NT2/D1 (cell line): ENCODE measurements around the gene HEBP1.

Experiments
- DNase-seq: peaks from one replicate; pipeline ENCODE4 v3.0.0-alpha.2; 2011; ENCODE audit warnings: low read depth, low spot score
- H3K27me3 ChIP-seq: 2 replicates; pipeline ENCODE4 v1.6.0; 2011; ENCODE audit warnings: mild to moderate bottlenecking; ENCODE audit not compliant: insufficient read length, insufficient read depth
- H3K36me3 ChIP-seq: 2 replicates; pipeline ENCODE4 v1.6.1; 2011; ENCODE audit warnings: mild to moderate bottlenecking, low read length, mixed read lengths; ENCODE audit not compliant: insufficient read depth, insufficient read length
- H3K4me1 ChIP-seq: 2 replicates; pipeline ENCODE4 v1.5.1; 2011; ENCODE audit not compliant: insufficient read depth, insufficient read length
- H3K4me3 ChIP-seq: 2 replicates; pipeline ENCODE4 v1.5.1; 2011; ENCODE audit warnings: low read depth; ENCODE audit not compliant: insufficient read length
- H3K9ac ChIP-seq: 2 replicates; pipeline ENCODE4 v1.6.0; 2011; ENCODE audit warnings: low read depth; ENCODE audit not compliant: insufficient read length
- H3K9me3 ChIP-seq: 2 replicates; pipeline ENCODE4 v1.5.1; 2011; ENCODE audit warnings: mild to moderate bottlenecking, low read length; ENCODE audit not compliant: insufficient read depth
- SUZ12 ChIP-seq: IDR thresholded peaks from 2 replicates; pipeline ENCODE4 v1.6.1; 2011; ENCODE audit not compliant: insufficient read length, insufficient read depth; ENCODE audit errors: extremely low read depth
- YY1 ChIP-seq: IDR thresholded peaks from 2 replicates; pipeline ENCODE4 v1.6.1; 2011; ENCODE audit not compliant: insufficient read length, insufficient read depth
- ZNF274 ChIP-seq: IDR thresholded peaks from 2 replicates; pipeline ENCODE4 v1.6.1; 2011; ENCODE audit warnings: mild to moderate bottlenecking, low read depth, low read length

Gene HEBP1

DNA sequence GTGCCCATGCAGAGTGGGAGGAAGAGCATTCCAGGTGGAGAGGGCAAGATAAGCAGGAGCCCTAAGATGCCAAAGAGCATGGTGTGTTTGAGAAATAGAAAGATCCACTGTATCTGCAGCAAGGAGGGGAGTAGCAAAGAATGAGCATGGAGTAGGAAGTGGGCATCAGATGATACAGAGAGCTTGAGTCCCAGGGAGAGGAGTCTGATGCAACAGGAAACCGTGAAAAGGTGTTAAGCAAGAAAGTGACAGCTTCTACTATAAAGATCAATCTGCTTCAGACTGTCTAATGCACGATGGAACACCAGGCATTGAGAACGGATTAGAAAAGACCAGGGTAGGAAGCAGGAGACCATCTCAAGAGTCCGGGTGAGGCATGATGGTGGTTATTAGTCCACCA lies 35.8 kb downstream of the HEBP1 start:
- TF ChIP-seq ZNF274, result no peak
- TF ChIP-seq YY1, result no peak
- TF ChIP-seq SUZ12, result no peak
- Histone ChIP-seq H3K9ac (no peak overlapping the region), H3K27me3 (no peaks in the 10 kb centered on the region), H3K36me3 (peaks cover 5% of the 10 kb centered on the region), H3K9me3 (no peaks in the 10 kb centered on the region), H3K4me1 (no peaks in the 10 kb centered on the region), H3K4me3 (no peak overlapping the region)
- no peak for DNase-seq

DNA sequence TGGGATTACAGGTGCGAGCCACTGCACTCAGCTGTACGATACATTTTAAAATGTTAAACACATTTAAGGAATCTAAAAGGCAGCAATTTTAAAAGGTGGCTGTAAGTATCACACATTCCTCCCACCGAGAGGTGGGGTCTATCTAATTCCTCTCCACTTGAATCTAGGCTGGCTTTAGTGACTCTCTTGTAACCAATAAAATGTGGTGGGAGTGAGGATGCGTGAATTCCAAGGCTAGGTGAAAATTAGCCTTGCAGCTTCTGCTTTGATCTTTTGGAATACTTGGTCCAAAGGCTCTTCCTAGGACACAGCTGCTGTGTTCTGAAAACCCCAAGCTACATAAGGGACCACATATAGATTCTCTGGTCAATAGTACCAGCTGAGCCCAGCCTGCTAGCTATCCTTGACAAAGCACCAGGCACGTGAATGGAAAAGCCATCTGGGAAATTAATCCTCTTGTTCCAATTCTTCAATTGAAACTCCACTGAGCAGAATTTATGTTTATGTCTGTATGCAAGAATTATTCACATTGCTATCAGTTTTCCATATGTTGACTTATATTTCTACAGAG lies 39.3 kb downstream of the HEBP1 start:
- Histone ChIP-seq H3K9me3 (no peaks in the 10 kb centered on the region), H3K4me3 (no peak overlapping the region), H3K36me3 (no peaks in the 10 kb centered on the region), H3K9ac (no peak overlapping the region), H3K4me1 (no peaks in the 10 kb centered on the region), H3K27me3 (no peaks in the 10 kb centered on the region)
- DNase-seq, result no peak
- TF ChIP-seq ZNF274 (no peak), YY1 (no peak)

DNA sequence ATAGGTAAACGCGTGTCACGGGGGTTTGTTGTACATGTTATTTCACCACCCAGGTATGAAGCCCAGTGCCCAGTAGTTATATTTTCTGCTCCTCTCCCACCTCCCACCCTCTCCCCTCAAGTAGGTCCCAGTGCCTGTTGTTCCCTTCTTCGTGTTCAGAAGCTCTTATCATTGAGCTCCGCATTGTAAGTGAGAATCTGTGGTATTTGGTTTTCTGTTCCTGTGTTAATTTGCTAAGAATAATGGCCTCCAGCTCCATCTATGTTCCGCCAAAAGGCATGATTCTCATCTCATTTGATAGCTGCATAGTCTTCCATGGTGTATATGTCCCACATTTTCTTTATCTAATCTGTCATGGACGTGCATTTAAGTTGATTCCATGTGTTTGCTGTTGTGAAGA lies 41.2 kb downstream of the HEBP1 start:
- H3K9ac ChIP-seq, result no peak overlapping the region
- no peaks in the 10 kb centered on the region for H3K36me3 ChIP-seq
- DNase-seq, result no peak
- no peaks in the 10 kb centered on the region for H3K9me3 ChIP-seq
- H3K27me3 ChIP-seq, result no peaks in the 10 kb centered on the region
- no peaks in the 10 kb centered on the region for H3K4me1 ChIP-seq
- no peak overlapping the region for H3K4me3 ChIP-seq
- TF ChIP-seq YY1, result no peak
- no peak for TF ChIP-seq ZNF274
- TF ChIP-seq SUZ12, result no peak

DNA sequence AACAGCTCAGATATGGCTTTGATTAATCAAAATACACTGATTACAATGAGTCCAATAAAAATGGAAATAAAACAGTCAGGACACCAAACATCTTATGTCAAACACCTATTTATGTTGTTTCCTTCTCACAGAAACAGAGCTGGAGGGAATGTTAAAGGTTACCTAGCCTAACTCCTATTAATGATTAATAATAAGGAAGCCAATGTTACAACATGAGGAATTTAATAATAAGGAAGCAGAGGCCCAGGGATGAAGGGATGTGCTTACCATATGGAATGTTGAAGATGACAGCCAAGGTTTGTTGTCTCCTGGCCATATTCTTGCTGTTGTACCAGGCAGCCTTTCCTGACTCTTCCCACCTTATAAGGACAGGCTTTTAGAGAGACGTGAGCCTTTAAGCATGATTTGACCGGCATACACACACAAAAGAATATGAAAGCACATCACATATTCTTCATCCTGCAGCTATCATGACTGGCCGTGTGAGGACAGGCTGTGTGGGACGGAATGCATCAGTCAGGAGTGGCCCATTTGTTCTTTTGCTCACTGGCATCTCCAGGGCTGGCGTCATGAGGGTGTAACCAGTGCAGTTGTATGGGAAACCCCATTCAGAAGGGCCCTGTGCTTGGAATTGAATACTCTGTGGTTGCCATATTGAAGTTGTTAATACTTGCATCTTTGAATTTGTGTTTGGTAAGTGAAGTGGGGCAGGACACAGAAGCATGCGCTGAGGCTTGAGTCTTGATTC lies 45.0 kb downstream of the HEBP1 start:
- TF ChIP-seq YY1 (no peak), ZNF274 (no peak)
- H3K9ac ChIP-seq, result no peak overlapping the region
- DNase-seq, result no peak
- H3K4me3 ChIP-seq, result no peak overlapping the region
- H3K36me3 ChIP-seq, result no peaks in the 10 kb centered on the region
- no peaks in the 10 kb centered on the region for H3K27me3 ChIP-seq
- H3K9me3 ChIP-seq, result no peaks in the 10 kb centered on the region
- H3K4me1 ChIP-seq, result no peaks in the 10 kb centered on the region

DNA sequence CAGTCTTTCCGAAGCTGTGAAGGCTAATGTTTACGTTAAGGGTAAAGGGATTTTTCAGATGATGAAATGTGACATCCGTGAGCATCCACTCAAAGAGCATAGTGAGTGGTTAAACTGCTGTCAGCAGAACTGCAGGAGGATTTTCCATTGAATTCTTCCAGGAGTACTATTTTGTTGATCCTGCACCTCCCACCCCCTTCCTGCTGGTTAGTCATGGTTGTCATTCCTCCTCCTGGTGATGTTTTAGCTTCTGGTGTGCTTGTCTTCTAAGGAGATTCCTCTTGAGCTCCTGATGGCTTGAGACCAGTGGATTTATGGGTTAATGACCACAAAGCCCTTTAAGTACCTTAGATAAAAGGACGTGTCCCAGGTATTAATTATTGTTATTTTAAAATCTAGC lies 45.7 kb downstream of the HEBP1 start:
- Histone ChIP-seq H3K27me3 (no peaks in the 10 kb centered on the region), H3K9me3 (no peaks in the 10 kb centered on the region), H3K4me1 (no peaks in the 10 kb centered on the region), H3K9ac (no peak overlapping the region), H3K4me3 (no peak overlapping the region), H3K36me3 (no peaks in the 10 kb centered on the region)
- TF ChIP-seq YY1 (no peak), SUZ12 (no peak), ZNF274 (no peak)
- DNase-seq, result no peak

DNA sequence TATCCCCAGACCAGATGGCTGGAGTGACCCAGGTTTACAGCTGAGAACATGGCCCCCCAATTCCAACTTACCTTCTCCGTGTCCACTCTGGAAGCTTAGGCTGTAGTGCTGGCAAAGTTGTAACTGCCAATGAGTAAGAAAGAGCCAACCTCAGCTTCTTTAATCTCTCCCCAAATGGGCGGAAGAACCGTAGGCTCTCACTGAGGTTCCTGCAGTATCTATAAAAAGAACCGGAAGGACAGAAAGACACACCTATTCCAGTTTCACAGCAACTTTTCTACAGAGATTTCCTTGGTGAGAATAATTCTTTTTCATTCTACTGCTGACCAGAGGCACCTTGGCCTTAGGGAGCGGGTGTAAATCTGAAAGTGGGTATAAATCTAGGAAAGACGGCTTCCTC lies 48.0 kb downstream of the HEBP1 start, which contains the start of gene GPRC5D:
Gene GPRC5D (minus strand): TSS at position 135 of the 400 bp plus-strand sequence. CDS start 1,786 bp downstream, outside the sequence.
- H3K9ac ChIP-seq, result no peak within 1 kb of the TSS
- no peaks in the 10 kb centered on the region for H3K36me3 ChIP-seq
- H3K4me3 ChIP-seq, result no peak within 1 kb of the TSS
- H3K9me3 ChIP-seq, result no peaks in the 10 kb centered on the region
- H3K27me3 ChIP-seq, result no peaks in the 10 kb centered on the region
- no peaks in the 10 kb centered on the region for H3K4me1 ChIP-seq
- TF ChIP-seq SUZ12 (no peak), YY1 (no peak), ZNF274 (no peak)
- DNase-seq, result no peak

DNA sequence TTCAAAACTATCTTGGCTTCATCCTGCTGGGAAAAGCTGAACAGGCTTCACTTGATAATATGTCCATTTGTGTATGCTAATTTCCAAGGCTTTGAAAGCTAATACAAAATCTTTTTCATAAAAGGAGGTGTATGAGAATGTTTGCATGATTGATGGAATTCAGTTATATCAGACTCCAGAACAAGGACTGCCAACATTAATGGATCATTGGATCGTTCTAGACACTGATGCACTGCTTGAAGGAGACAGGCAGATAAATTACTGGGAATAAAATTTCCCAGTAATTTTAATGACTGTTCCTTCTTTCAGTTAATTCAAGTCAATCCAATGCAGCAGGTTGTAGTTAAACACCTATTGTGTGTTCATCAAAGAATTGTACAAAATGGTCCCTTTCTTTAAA lies 48.6 kb downstream of the HEBP1 start:
- Histone ChIP-seq H3K4me3 (no peak overlapping the region), H3K9me3 (no peaks in the 10 kb centered on the region), H3K36me3 (no peaks in the 10 kb centered on the region), H3K9ac (no peak overlapping the region), H3K27me3 (no peaks in the 10 kb centered on the region), H3K4me1 (no peaks in the 10 kb centered on the region)
- TF ChIP-seq ZNF274 (no peak), SUZ12 (no peak), YY1 (no peak)
- no peak for DNase-seq

DNA sequence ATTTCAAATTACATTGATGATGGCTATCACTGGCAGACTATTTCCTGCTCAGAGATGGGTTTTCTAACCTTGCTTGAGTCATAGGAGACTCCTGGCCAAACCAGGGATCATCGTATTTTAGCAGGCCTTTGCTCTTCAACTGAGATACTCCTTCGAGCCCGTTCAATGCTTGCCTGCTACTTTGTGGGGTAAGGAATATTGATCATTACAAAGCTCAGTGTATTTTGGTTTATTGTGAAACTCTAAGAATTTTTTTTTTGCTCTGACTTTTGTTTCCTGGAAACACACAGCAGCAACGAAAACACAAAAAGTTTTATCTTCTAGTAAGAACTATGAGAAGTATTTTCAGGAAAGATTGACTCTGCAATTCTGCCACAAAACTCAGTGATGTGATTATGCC lies 52.2 kb downstream of the HEBP1 start:
- H3K36me3 ChIP-seq, result no peaks in the 10 kb centered on the region
- no peak for DNase-seq
- TF ChIP-seq YY1, result no peak
- no peak for TF ChIP-seq SUZ12
- TF ChIP-seq ZNF274, result no peak

More for the DNA sequence above, 52.2 kb downstream of the HEBP1 start:
- H3K9ac ChIP-seq, result no peak overlapping the region
- no peak overlapping the region for H3K4me3 ChIP-seq
- no peaks in the 10 kb centered on the region for H3K4me1 ChIP-seq
- no peaks in the 10 kb centered on the region for H3K27me3 ChIP-seq
- H3K9me3 ChIP-seq, result no peaks in the 10 kb centered on the region
